DMS53 (cell line): ENCODE results near the gene C1RL.
A peak's percentile ranks its signal among the peaks of the same experiment; 100 is the strongest.

Experiments
- DNase-seq: peaks from one replicate; lab custom pipeline; 2025; lab: John Stamatoyannopoulos, UW

C1RL gene

DNA sequence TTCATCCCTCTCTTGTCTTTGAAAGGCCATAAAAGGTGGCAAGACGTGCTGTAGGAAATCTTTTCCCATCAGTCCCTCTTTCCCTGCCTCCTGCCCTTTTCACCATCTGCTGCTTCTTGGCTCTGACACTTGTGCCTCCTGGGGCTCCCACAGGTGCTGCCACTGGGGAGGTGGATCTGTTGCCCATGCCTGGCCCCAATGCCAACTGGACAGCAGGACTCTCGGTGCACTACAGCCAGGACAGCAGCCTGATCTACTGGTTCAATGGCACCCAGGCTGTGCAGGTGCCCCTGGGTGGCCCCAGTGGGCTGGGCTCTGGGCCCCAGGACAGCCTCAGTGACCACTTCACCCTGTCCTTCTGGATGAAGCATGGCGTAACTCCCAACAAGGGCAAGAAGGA, 27.7 kb upstream of the C1RL start:
- no peak for DNase-seq

DNA sequence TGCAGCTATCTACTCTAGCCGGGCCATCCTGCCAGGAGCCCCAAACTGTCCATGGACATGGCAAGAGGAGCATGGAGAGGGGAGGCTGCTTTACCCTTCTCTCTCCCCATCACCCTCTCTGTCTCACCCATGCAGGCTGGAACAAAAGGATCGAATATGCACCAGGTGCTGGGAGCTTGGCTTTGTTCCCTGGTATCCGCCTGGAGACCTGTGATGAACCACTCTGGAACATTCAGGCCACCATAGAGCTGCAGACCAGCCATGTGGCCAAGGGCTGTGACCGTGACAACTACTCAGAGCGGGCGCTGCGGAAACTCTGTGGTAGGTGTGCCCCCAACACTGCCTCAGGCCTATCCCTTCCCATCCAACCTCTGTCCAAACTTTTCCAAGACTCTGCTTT, 27.1 kb upstream of the C1RL start:
- DNase-seq, result no peak

DNA sequence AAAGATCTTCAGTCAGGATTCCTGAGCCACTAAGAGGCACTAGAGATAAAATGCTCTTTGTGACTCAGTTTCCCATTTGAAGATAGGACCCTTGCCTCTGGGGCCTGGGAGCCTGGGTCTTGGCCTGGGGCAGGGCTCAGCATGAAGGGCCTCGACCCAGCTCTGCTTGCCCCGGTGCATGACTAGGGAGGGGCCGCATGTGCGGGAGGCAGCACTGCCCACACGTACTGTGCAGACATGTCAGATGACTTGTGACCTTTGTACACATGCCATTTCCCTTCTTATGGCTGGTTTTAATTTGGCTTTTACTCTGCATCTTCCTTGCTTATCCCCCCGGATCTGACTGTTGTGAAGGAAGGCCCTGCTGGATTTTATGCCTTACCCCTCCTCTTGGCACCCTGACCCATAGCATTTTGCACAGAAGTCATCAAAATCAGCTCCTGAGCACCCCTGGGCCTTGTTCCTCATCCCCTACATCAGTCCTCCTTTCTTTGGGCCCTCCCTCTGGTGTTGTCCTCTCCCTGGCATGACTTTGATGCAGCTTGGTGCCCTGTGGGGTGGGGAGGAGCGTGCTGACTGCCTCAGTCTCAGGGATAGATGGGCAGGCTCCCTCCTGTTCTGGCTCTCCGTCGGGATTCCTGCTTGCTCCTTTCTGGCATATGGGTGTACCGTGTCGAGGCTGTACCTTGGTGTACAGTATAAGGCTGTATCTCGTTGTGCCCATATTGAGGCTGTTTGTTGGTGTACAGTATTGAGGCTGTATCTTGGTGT, 25.6 kb upstream of the C1RL start:
- DNase-seq, result no peak

DNA sequence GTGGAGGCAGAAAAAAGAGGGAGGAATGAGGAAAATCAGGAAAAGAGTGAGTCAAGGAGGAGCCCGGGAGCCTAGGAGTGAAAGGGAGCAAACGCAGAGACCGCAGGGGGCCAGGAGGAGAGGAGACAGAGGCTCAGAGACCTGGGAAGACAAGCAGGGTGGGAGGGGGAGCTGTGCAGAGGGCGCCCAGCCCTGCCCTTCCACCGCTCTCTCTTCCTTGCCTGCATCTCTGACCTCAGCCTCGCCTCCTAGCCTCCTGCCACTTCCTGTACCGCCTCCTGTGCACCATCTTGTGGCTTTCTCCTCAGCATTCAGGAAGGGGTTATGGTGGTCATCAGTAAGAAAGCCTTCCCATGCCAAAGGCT, 22.5 kb upstream of the C1RL start:
- DNase-seq, result peak; percentile 60

DNA sequence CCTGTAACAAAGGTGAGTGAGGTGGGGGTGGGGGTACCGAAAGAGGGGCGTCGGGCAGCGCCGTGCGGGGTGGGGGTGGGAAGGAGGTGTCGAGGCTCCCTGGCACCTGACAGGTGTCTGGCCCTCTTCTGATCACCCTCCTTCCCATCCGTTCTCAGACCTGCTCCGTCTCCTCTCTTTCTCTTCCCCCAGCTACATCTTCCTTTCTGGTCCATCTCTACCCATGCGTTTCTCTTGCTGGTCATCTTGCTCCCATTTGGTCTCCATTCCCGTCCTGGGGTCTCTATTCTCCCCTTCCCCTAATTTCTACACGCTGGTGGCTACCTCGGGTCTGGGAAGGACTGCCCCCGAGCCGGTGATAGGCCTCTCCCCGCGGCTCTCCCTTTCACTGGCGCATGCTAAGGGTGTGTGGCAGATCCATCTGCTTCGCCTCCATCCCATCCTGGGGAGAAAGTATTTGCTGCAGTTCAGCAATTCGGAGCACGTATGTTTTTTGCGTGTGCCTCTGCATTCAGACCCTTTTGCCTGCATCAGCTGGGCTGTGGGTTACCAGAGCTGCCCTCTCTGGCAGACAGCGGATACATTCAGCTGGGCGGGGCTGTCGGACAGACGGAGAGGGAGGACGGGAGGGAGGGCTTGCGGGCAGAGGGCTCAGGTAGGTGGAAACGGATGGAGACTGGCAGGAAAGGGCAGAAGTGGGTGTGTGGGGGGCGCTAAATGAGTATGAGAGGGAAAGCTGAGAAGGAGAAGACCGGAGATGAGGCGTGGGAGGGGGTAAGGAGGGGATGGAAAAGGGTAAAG, 21.9 kb upstream of the C1RL start:
- peak; percentile 89 for DNase-seq

DNA sequence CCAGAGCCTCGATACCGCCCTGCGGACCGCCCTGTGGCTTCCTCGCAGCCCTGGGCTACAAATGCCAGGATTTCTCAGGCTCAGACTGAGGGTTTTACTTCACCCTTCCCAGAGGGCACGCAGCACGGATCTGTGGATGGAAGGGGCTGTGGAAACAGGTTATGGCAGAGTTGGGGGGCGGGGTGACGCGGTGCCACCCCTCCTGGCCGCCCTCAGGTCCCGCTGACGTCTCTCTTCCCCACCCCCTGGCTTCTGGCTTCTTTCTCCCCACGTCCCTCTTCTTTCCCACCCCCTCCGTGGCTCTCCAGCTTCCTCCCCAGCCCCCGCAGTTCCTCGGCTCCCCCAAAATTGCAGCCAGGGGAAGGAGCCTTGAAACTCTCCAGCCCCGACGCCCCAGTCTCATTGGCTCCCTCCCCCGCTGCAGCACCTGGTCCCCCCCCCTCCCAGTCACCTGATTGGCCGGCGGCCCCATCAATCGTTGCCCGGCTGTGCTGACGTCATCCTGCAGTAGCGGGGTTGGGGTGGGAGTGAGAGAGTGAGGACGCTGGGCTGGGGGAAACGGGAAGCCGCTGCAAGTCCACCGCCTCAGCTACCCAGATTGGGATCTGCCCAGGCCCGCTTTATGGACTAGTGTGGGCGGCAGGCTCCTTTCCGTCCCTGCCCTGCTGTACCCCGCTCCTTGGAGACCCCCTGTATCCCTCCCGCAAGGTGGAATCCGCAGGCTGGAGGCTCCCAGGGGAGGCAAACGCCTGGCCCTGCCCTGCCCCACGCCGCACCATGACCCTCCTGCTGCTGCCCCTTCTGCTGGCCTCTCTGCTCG, 21.1 kb upstream of the C1RL start, which contains the start of gene CLSTN3:
Gene CLSTN3, plus strand, starts transcription at position 500 of the 820 bp plus-strand sequence. Its CDS starts 278 bp downstream, at position 778.
- peak; percentile 95 for DNase-seq

DNA sequence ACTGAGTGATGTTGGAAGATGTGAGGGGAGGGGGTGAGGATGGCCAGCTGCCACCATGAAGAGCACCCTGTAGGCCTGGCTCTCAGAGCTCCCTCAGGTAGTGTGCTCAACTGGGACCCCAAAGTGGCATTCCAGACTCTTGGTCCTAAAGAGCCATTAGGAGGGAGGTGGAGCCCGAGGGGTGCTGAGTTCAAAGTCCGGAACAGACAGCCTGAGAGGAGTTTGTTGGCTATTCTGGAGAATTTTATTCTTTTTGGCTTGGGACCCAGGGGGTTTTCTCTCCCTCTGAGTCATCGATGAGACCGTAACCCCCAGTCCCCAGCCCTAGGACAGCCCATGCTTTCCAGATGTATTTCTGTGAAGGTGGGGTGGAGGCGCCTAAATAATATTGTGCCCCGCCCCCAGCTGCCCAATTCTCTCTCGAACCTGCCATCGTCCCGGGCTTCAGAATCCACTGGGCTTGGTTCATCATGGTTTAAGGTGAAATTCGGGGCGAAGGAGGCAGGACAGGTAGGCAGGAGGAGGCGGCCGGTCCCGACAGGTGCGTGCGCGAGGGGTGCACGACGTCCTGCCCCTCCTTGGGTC, 20.4 kb upstream of the C1RL start:
- peak; percentile 56 for DNase-seq

DNA sequence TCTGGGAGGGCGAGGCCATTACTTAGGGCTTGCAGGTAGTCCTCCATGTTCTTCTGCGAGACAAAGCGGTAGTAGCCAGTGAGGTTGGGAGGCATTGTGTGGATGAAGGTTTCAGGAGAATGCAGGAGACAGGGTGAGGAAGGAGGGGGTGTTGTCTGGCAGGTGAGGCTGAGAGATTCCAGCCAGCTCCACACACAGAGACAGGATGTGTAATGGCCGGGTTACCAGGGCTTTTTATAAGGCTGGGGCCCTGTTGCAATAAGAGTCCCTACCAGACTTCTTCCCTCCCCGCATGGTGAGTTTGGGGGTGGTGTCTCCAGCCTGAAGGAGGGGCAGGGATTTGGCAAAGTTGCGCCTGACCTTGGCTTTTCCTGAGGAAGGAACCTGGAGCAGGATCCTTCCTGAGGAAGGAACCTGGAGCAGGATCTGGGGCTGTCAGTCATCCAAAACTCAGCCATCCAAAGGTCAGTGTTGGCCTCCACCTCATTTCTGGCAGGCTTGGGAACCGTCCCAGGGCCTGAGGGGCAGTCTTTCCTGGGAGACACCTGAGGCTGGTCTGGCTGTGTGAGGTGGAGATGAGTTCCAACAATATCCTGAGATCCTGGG, 19.8 kb upstream of the C1RL start, which contains the start of gene RBP5:
Gene RBP5, minus strand, starts transcription at position 209 of the 606 bp plus-strand sequence. Its CDS starts 114 bp downstream, at position 95.
- peak; percentile 42 for DNase-seq

DNA sequence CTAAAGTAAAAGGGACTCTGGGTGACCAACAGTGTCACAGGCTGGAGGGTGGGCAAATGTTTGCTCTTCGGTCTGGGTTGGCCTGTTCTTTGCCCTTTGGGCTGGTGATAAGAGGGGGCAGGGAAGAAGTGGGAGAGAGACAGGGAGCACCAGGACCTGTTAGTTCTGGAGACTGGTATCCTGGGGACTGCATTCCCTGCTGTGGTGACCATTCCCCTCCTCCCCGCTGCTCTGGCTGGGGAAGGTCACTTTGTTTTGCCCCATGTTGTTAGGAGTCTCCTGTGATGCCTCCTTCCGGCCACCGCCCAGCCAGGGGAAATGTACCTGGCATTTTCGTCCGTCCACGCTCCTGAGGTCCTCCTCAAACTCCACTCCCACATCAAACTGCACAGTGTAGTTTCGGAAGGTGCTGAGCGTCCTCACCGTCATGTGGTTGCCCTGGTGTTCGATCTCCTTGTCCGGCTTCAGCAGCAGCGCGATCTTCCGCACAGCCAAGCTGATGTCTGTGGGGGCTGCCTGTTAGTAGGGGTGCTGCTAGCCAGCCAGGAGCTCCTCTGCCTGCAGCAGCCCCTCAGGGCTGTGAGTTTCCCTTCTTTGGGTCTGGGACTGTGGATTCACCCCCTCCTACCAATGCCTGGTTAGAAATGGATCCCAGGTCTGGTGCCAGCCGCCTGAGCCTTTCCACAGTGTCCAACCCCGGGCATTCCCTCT, 19.1 kb upstream of the C1RL start:
- DNase-seq, result no peak

DNA sequence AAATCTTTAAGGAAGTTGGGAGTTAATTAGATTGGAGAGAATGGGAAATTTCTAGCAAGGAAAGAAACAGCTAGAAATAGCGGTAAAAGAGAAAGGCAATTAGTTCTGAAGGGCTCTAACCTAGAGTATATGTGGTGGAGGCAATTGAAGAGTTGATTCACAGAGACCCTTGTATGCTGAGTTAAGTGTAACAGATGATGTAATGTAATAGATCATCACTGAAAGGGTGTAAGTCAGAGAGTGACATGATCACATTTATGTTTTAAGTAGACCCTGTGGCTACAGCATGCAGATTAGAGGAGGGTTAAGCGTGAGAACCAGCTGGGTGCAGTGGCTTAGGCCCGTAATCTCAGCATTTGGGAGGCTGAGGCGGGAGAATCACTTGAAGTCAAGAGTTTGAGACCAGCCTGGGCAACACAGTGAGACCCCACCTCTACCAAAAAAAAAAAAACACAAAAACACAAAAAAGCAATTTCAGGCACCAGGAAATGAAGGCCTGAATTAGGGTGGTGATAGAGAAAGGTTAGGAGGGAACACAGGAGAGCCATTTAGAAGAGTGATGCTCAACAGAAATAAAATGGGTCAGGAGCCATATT, 16.7 kb upstream of the C1RL start:
- DNase-seq, result no peak

DNA sequence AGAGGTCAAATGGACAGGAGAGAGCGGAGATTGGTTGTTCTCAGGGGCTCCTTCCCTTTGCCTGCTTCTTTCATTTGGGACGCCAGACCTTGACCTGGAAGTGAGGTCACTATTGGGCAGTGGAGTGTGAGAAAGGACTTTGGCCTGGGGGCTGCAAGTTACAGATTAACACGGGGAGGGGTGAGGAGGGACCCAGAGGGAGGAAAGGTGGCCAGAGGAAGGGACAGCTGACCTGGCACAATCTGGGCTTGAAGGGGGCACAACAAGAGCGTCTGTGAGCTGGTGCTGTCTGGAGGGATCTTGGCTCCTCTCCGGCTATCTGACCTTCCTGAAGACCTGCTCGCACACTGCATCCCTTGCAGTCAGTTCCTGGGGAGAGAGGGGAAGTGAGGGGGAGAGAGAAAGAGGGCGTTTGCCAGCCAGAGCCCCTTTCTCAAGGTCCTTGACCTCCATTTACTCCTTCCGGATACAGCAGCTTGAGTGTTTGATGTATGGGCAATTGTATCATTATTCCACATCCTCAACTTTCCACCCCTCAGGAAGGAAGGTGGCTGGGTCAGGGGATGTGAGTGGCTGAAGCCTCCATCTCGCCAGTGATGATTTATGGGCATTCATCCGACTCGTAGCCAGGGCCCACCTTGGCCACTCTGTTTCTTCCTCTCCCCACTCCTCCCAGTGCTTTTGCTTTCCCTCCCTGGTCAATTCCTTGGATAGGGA, 14.9 kb upstream of the C1RL start:
- no peak for DNase-seq

DNA sequence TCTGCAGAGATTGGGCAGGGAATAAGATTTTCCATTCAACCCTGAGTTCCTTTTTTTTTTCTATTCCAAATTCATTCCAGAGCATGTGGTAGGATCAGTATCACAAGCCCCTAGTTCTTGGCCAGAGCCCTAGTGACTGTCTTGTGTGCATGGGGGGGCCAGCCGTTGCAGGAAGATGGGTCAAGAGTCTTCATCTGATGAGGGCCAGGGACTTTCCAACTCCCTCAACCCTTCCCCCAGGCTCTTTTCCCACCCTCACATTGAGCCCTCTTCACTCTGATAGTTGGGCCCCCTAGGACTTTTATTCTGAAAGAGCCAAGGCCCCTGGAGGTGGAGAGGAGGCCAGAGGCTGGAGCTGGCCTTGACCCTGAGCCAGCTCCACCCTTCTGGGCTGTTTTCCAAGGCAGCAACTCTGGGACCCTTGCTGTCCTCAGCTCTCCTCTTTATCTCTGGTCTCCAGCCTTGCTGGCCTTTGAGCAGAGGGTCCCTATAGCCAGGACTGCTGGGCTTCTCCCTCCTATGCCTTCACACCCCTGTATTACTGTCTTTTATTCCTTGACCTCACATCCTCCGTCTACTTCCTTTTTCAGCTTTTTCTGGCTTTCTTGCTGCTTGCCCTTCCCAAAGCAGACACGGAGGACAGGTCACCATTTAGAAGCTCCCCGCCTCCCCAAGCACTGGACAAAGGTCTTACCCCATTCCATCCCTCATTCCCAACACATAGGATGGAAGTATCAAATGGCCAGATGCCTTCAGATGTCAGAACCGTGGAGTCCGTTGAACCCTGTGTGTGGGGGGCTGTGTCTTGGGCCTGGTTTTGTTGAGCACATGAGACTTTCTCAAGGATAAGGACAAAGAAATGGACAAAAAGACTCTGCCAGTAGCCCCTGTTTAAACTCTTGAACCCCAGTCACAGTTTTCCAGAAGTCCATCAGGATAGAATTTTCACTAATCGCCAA, 14.1 kb upstream of the C1RL start:
- DNase-seq, result no peak

DNA sequence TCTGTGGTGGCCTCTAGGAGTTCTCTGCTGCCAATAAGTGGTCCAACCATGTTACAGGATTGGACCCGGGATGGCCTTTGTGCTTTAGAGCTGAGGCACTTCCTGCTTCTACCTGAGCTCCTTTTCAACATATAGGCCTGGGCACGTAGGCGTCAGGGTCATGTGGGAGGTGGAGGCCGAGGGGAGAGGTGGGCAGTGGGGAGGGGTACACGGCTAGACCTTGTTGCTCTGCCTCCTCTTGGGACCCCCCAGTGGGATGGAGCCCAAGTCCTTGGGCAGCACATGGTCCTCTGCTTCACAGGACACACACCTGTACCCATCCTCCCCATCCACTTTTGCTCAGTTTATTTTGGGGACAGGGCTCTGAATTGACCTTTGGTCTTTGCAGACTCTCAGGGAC, 12.3 kb upstream of the C1RL start:
- peak; percentile 33 for DNase-seq

DNA sequence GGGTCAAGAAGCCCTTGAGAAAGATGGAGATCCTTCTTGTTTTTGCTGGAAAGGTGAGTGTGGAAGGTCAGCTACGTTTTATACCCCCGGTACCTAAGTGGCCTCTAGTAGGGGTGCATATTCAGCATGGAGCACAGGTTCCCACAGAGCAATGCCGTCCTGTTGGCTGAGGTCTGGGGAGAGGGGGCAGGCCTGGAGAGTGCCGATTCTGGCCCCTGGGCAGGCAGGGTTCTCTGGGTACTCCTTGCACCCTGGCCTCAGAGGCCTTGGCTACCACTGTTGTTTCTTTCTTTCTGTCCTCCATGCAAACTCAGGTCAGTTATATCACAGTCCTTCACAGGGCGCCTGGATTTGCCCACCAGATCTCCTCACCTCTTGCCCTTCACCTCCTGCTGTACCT, 11.2 kb upstream of the C1RL start:
- no peak for DNase-seq

DNA sequence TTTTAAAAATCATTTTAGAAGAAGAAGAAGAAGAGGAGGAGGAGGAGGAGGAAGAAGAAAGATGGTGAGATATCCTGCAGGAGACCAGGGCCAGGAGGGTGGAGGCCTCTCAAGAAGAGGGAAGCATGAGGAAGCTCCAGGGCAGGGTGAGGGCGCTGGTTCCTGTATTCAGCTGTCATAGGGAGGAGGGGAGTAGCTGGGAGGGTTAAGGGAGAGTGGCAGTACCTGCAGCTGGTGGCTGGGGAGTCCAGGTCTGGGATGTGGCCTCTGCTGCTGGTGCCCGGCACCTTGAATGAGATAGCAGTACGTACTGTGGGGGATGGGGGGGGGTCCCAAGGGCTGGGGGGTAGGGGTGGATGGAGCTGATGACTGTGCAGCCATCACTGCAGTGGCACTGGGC, 9.9 kb upstream of the C1RL start:
- DNase-seq, result no peak

DNA sequence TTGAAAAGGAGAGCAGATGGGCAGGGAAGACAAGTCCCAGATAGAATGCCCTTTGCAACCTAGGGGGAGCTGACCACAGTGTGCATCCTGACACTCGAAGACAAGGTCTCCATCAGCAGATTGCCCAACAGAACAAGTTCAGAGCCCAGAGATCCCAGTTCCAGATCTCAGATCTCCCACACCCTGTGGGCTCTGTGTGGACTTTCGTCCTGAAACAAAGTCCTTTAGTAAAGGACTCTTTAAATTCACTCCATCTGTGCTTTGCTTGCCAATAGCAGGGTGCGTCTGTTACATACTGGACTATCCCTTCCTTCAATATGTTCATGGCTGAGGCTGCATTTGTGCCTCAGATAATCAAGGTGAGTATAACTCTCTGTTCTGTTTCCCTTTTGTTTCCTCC, 8.7 kb upstream of the C1RL start:
- no peak for DNase-seq

DNA sequence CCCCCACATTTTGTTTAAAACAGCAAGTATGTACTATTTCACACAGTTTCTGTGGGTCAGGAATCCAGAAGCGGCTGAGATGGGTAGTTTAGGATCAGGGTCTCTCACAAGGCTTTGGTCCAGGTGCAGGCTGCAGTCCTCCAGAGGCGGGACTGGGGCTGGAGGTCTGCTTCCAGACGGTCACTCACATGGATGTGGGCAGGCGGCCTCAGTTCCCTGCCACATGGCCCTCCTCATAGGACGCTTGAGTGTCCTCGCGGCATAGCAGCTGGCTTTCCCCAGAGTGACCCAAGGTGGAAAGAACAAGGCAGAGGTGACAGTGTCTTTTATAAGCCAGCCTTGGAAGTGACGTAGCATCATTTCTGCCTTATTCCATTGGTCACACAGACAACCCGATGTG, 7.9 kb upstream of the C1RL start:
- DNase-seq, result no peak

DNA sequence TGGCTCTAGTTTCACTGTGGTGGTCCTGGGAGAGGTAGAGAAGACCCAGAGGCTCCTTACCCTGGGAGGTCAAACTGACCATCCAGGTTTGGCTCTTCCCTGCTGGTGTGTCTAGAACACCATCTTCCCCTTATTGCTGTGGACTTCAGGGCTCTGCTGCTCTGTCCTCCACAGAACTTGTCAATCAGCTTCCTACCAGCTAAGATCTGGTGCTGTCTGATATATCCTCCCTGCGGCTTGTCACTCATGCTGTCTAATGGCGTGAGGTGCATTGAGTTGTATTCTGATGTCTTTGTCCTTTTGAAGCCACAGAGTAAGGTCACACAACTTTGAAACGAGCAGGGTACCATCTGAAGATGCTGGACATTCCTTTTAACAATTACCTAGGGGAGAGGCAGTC, 7.2 kb upstream of the C1RL start:
- no peak for DNase-seq

DNA sequence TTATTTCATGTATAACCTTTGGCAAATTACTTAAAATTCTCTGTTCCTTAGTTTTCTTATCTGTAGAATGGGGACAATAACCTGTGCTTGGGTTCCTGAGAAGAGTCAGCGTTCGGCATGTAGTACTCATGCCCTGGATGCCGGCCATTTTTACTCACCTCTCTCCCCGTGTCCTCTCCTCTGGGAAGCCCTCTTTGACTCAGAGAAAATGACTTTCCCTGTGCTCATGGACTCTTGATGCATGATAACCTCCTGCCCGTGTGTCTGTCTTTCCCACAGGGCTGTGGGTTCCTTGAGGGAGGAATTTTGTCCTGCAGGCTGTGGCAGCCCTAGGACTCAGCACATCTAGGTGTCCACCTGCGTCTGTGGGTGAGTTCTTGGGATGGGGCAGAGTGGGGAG, 5.8 kb upstream of the C1RL start:
- no peak for DNase-seq
